Measurements from ENCODE around the gene PRKG1. TPM values are rescaled to one million over a fixed set of nuclear protein-coding genes. Genes with fewer than 3 reads are reported as not detected.
A peak's percentile ranks its signal among the peaks of the same experiment; 100 is the strongest.

PRKG1 gene
- total RNA-seq, 1 donor from 2014 or later = 26.4 TPM

- H3K27ac Mint-ChIP-seq = no peak overlapping the region
- Histone ChIP-seq H3K4me1 (peaks cover 13% of the 10 kb centered on the region), H3K27me3 (no peaks in the 10 kb centered on the region), H2AFZ (replicated peaks) (no peak overlapping the region), H3F3A (ENCODE audit: low read depth) (no peaks in the 10 kb centered on the region), H4K20me1 (ENCODE audit: low read depth) (no peaks in the 10 kb centered on the region), H3K36me3 (no peaks in the 10 kb centered on the region), H3K4me2 (no peak overlapping the region), H3K79me2 (ENCODE audit: low read depth) (no peaks in the 10 kb centered on the region), H3K9ac (no peak overlapping the region), H3K27ac (no peak overlapping the region), H3K9me3 (ENCODE audit: low read depth) (no peaks in the 10 kb centered on the region), H3K4me3 (no peak overlapping the region)
- no peaks in the 10 kb centered on the region for H3K36me3 Mint-ChIP-seq
- peaks cover 2% of the 10 kb centered on the region for H3K4me1 Mint-ChIP-seq
- TF ChIP-seq CTCF (IDR thresholded peaks at IDR 0.05) (no peak), EZH2phosphoT487 (IDR thresholded peaks at IDR 0.05) (no peak), EZH2 (IDR thresholded peaks at IDR 0.05) (no peak)
- no peak for DNase-seq (ENCODE audit: low spot score)
- no peaks in the 10 kb centered on the region for H3K27me3 Mint-ChIP-seq (ENCODE audit: insufficient read depth, low read depth)
- H3K9me3 Mint-ChIP-seq = no peaks in the 10 kb centered on the region
- H3K4me3 Mint-ChIP-seq = no peak overlapping the region
These were observed 63.7 kb downstream of the PRKG1 start for GRCh38 chr10:51137756-51138529.

DNA sequence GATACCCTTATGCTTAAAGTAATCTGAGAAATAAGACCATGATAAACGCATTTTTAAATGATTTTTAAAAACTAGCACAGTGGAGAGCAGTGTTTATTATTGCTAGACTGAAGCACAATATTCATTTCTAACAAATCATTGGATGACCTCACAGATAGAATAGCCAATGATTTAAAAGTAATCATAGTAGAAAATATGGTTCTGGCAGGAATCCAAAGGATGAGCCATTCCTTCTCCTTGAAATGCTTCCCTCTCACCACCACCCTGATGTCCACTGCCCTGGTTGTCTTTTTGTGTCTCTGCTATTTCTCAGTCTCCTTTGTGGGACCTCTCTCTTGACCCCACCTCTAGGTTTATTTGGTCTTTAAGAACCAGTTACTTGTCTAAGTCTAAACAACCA, 64.9 kb downstream of the PRKG1 start:
- H3K9ac ChIP-seq = no peak overlapping the region
- H3K9me3 ChIP-seq (ENCODE audit: low read depth) = no peaks in the 10 kb centered on the region
- H3K27ac ChIP-seq = no peak overlapping the region
- H3K36me3 ChIP-seq = no peaks in the 10 kb centered on the region
- no peaks in the 10 kb centered on the region for H3K27me3 ChIP-seq
- no peak overlapping the region for H2AFZ ChIP-seq (replicated peaks)
- H3K79me2 ChIP-seq (ENCODE audit: low read depth) = no peaks in the 10 kb centered on the region
- no peak overlapping the region for H3K4me2 ChIP-seq
- Mint-ChIP-seq H3K36me3 (no peaks in the 10 kb centered on the region), H3K27me3 (ENCODE audit: insufficient read depth, low read depth) (no peaks in the 10 kb centered on the region), H3K9me3 (no peaks in the 10 kb centered on the region), H3K4me3 (no peak overlapping the region), H3K27ac (no peak overlapping the region), H3K4me1 (peaks cover 2% of the 10 kb centered on the region)
- H3K4me3 ChIP-seq = no peak overlapping the region
- no peaks in the 10 kb centered on the region for H4K20me1 ChIP-seq (ENCODE audit: low read depth)
- no peak for DNase-seq (ENCODE audit: low spot score)
- TF ChIP-seq CTCF (IDR thresholded peaks at IDR 0.05) = no peak
- no peak for TF ChIP-seq EZH2 (IDR thresholded peaks at IDR 0.05)
- no peak for TF ChIP-seq EZH2phosphoT487 (IDR thresholded peaks at IDR 0.05)
- H3F3A ChIP-seq (ENCODE audit: low read depth) = no peaks in the 10 kb centered on the region
- peaks cover 13% of the 10 kb centered on the region for H3K4me1 ChIP-seq

DNA sequence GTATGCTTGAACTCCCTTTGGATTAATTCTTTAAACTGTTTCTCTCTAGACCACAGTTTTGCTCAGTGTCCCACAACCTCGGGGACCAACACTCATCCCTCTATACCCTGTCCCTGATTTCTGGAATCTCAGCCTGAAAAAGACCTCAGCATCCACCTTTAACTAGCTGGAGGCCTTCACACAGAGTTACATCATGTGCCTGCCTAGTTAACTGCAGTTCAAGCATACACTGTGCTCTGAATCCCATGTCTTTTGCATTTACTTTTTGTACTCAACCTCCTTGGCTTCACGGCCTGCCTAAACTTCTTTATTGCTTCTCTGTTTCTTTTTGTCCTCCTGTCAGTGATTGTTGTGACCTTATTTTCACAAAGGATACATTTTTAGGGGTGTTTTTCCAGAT, 66.7 kb downstream of the PRKG1 start:
- Mint-ChIP-seq H3K4me1 (no peaks in the 10 kb centered on the region), H3K9me3 (no peaks in the 10 kb centered on the region), H3K27ac (no peak overlapping the region), H3K4me3 (no peak overlapping the region), H3K36me3 (no peaks in the 10 kb centered on the region), H3K27me3 (ENCODE audit: insufficient read depth, low read depth) (no peaks in the 10 kb centered on the region)
- H3K4me2 ChIP-seq = no peak overlapping the region
- no peaks in the 10 kb centered on the region for H3K9me3 ChIP-seq (ENCODE audit: low read depth)
- TF ChIP-seq CTCF (IDR thresholded peaks at IDR 0.05) (no peak), EZH2phosphoT487 (IDR thresholded peaks at IDR 0.05) (no peak), EZH2 (IDR thresholded peaks at IDR 0.05) (no peak)
- H4K20me1 ChIP-seq (ENCODE audit: low read depth) = no peaks in the 10 kb centered on the region
- no peak overlapping the region for H2AFZ ChIP-seq (replicated peaks)
- no peak overlapping the region for H3K4me3 ChIP-seq
- H3F3A ChIP-seq (ENCODE audit: low read depth) = no peaks in the 10 kb centered on the region
- DNase-seq (ENCODE audit: low spot score) = no peak
- no peak overlapping the region for H3K9ac ChIP-seq
- H3K27me3 ChIP-seq = no peaks in the 10 kb centered on the region
- peaks cover 13% of the 10 kb centered on the region for H3K4me1 ChIP-seq
- H3K27ac ChIP-seq = peak overlapping the region; percentile 50
- no peaks in the 10 kb centered on the region for H3K36me3 ChIP-seq
- H3K79me2 ChIP-seq (ENCODE audit: low read depth) = no peaks in the 10 kb centered on the region
